Hepatocyte (in vitro differentiated cells): ENCODE measurements around the gene CDC42BPB. TPM values are rescaled to one million over a fixed set of nuclear protein-coding genes. Genes with fewer than 3 reads are reported as not detected.

Source experiments
- DNase-seq: peaks from one replicate; pipeline ENCODE4 v3.0.0-alpha.2; 2016; ENCODE audit warnings: low spot score
- H2AFZ ChIP-seq: fragments of 200-600 bp; sonication (generic); 2 replicates; pipeline ENCODE4 v1.6.0; 2016; ENCODE audit warnings: antibody characterized with exemption, mild to moderate bottlenecking
- H3K27ac ChIP-seq: fragments of 200-600 bp; sonication (generic); 2 replicates; pipeline ENCODE4 v1.5.1; 2016; ENCODE audit warnings: mild to moderate bottlenecking
- H3K27me3 ChIP-seq: fragments of 200-600 bp; sonication (generic); 2 replicates; pipeline ENCODE4 v1.6.1; 2016
- H3K36me3 ChIP-seq: fragments of 200-600 bp; sonication (generic); replicated peaks from 2 replicates; pipeline ENCODE4 v1.5.1; 2016; ENCODE audit warnings: low read depth; ENCODE audit not compliant: insufficient read depth
- H3K4me1 ChIP-seq: fragments of 200-600 bp; sonication (generic); 2 replicates; pipeline ENCODE4 v1.5.1; 2016; ENCODE audit warnings: mild to moderate bottlenecking, moderate library complexity; ENCODE audit not compliant: insufficient read depth
- H3K4me2 ChIP-seq: fragments of 200-600 bp; sonication (generic); 2 replicates; pipeline ENCODE4 v1.6.0; 2016
- H3K4me3 ChIP-seq: fragments of 200-600 bp; sonication (generic); 2 replicates; pipeline ENCODE4 v1.5.1; 2016; ENCODE audit warnings: mild to moderate bottlenecking
- H3K79me2 ChIP-seq: fragments of 200-600 bp; sonication (generic); 2 replicates; pipeline ENCODE4 v1.6.0; 2017; ENCODE audit warnings: mild to moderate bottlenecking
- H3K9me2 ChIP-seq: fragments of 200-600 bp; sonication (generic); replicated peaks from 2 replicates; pipeline ENCODE4 v1.6.0; 2017; ENCODE audit warnings: mild to moderate bottlenecking; ENCODE audit not compliant: insufficient read depth
- H3K9me3 ChIP-seq: fragments of 200-600 bp; sonication (generic); 2 replicates; pipeline ENCODE4 v1.5.1; 2016; ENCODE audit warnings: low read depth, mild to moderate bottlenecking
- H4K20me1 ChIP-seq: fragments of 200-600 bp; sonication (generic); 2 replicates; pipeline ENCODE4 v1.6.0; 2016; ENCODE audit warnings: mild to moderate bottlenecking; ENCODE audit not compliant: insufficient read depth, poor library complexity, severe bottlenecking
- EZH2 ChIP-seq: fragments of 200-600 bp; sonication (generic); IDR thresholded peaks from 2 replicates; pipeline ENCODE4 v1.6.1; 2016; ENCODE audit warnings: antibody characterized with exemption, mild to moderate bottlenecking, borderline replicate concordance
- EZH2phosphoT487 ChIP-seq: fragments of 200-600 bp; sonication (generic); IDR thresholded peaks from one replicate; pipeline ENCODE4 v1.6.1; 2018; ENCODE audit warnings: antibody characterized with exemption, mild to moderate bottlenecking, low read depth, moderate library complexity; ENCODE audit not compliant: unreplicated experiment, severe bottlenecking
- WGBS: methylation state at CpG from one replicate; pipeline ENCODE4 v1.1.6; 2016; ENCODE audit warnings: low lambda C conversion rate; ENCODE audit errors: missing lambda C conversion rate; 5-methylcytosine and 5-hydroxymethylcytosine counted together
- polyA plus RNA-seq: library from polyadenylated mRNA; unstranded; fragments of >200 nt; fragmentation: Nextera tagmentation; extraction: Ambion mirVana; gene quantifications from 2 replicates; pipeline ENCODE4 v1.2.1, GENCODE V29; 2016
- total RNA-seq: library from RNA; depleted of rRNA; stranded (reverse); fragments of >200 nt; gene quantifications from 2 replicates; pipeline ENCODE4 v1.2.3, GENCODE V29; 2014
- TF ChIP-seq, protein P1 (sequence below): fragments of 200-600 bp; sonication (generic); IDR thresholded peaks from 2 replicates; pipeline ENCODE4 v1.5.1; 2016; ENCODE audit warnings: antibody characterized with exemption, mild to moderate bottlenecking; ENCODE audit not compliant: poor library complexity

Gene CDC42BPB
- total and polyA plus RNA-seq, 2 experiments from 2014 or later, result 10.2 to 60.6 TPM

DNA sequence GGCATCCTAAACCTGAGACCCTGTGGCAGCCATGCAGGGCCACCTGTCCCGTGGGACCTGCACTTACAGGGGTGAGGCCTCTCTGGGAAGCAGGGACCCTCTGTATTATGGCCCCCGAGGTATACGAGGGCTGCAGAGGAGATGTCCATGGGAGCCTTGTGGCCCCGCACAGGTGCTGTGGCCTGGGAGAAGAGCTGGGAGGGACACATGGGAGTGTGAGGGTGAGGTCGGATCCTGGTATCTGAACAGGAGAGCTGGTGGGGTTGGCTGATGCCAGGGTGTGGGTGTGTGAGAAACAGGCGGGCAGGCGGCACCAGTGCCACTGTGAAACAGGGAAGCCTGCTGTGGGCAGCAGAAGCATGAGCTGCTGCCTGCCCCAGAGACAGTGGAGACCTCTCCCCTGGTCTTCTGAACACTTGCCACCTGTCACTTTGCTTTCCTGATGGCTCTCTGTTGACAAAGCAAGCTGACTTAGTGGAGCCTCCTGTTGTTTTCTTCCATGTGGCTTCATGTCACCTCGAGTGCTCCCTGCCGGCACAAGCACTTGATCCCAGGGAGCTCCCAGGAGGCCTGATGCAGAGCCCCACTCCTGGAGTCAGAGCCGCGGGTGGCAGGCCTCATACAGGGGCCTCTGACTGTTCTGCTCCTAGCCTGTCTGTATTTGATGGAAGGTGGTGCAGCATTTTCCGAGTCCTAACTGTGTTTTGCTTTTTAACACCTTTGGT, 154.7 kb downstream of the CDC42BPB start:
- no peaks in the 10 kb centered on the region for H3K9me2 ChIP-seq
- WGBS, result 89% methylated on average over 12 of the region's 12 CpGs

DNA sequence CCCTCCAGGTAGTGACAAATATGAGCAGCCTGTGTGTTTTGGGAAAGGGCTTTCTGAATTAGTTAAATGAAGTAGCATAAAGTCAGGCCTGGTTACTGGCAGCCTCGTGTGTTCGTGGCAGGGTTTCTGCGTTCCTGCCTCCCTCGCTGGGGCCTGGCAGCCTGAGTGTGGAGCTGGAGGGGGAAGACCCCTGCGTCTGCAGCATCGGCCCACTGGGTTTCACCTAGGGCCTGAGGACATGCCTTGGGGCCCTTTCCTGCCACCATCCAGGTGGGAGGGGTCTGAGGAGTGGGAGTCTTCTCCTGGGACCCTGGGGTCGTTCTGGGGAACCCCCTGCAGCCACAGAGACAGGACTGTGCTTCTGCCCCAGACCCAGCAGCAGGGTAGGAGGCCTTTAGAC, 155.3 kb downstream of the CDC42BPB start:
- no peak overlapping the region for H3K4me3 ChIP-seq
- H3K9me3 ChIP-seq, result no peaks in the 10 kb centered on the region
- no peaks in the 10 kb centered on the region for H4K20me1 ChIP-seq
- no peak overlapping the region for H2AFZ ChIP-seq
- H3K36me3 ChIP-seq, result no peaks in the 10 kb centered on the region
- H3K9me2 ChIP-seq, result no peaks in the 10 kb centered on the region
- no peak overlapping the region for H3K27ac ChIP-seq
- H3K4me1 ChIP-seq, result no peaks in the 10 kb centered on the region
- TF ChIP-seq EZH2 (no peak), EZH2phosphoT487 (no peak)
- TF ChIP-seq, protein P1, sequence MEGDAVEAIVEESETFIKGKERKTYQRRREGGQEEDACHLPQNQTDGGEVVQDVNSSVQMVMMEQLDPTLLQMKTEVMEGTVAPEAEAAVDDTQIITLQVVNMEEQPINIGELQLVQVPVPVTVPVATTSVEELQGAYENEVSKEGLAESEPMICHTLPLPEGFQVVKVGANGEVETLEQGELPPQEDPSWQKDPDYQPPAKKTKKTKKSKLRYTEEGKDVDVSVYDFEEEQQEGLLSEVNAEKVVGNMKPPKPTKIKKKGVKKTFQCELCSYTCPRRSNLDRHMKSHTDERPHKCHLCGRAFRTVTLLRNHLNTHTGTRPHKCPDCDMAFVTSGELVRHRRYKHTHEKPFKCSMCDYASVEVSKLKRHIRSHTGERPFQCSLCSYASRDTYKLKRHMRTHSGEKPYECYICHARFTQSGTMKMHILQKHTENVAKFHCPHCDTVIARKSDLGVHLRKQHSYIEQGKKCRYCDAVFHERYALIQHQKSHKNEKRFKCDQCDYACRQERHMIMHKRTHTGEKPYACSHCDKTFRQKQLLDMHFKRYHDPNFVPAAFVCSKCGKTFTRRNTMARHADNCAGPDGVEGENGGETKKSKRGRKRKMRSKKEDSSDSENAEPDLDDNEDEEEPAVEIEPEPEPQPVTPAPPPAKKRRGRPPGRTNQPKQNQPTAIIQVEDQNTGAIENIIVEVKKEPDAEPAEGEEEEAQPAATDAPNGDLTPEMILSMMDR, result no peak
- no peaks in the 10 kb centered on the region for H3K79me2 ChIP-seq
- 100% methylated on average over 7 of the region's 7 CpGs for WGBS
- no peaks in the 10 kb centered on the region for H3K27me3 ChIP-seq
- H3K4me2 ChIP-seq, result no peak overlapping the region
- no peak for DNase-seq

More for the DNA sequence above, 154.7 kb downstream of the CDC42BPB start:
- no peak overlapping the region for H3K4me3 ChIP-seq
- no peak for DNase-seq
- H3K27me3 ChIP-seq, result no peaks in the 10 kb centered on the region
- no peak overlapping the region for H3K4me2 ChIP-seq
- no peaks in the 10 kb centered on the region for H3K4me1 ChIP-seq
- H4K20me1 ChIP-seq, result no peaks in the 10 kb centered on the region
- no peaks in the 10 kb centered on the region for H3K79me2 ChIP-seq
- H3K36me3 ChIP-seq, result no peaks in the 10 kb centered on the region
- H3K9me3 ChIP-seq, result no peaks in the 10 kb centered on the region
- no peak for TF ChIP-seq EZH2
- TF ChIP-seq, protein P1, result no peak
- no peak for TF ChIP-seq EZH2phosphoT487
- no peak overlapping the region for H2AFZ ChIP-seq
- H3K27ac ChIP-seq, result no peak overlapping the region

DNA sequence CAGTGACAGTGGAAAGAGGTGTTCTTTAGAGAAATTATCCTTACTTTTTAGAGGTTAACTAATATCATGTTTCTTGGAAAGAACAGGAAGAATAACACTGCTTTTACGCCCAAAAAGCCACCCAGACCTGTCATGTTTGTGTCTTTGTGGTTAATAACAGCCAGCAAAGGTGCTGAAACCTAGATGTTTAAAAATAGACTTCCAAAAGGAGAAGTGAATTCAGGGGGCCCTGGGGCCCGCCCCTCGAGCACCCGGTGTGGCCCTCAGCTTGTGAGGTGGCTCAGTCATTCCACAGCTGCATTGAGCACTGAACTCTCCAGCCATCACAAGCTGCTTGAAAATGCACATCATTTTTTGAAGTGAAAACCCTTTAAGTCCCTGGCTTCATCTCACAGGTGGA, 155.7 kb downstream of the CDC42BPB start:
- no peak overlapping the region for H3K4me2 ChIP-seq
- no peaks in the 10 kb centered on the region for H3K36me3 ChIP-seq
- TF ChIP-seq EZH2 (no peak), EZH2phosphoT487 (no peak)
- TF ChIP-seq, protein P1, result no peak
- WGBS, result 98% methylated on average over 4 of the region's 4 CpGs
- H3K27ac ChIP-seq, result no peak overlapping the region
- no peak for DNase-seq
- no peaks in the 10 kb centered on the region for H3K79me2 ChIP-seq
- H3K9me2 ChIP-seq, result no peaks in the 10 kb centered on the region
- H3K27me3 ChIP-seq, result no peaks in the 10 kb centered on the region
- H3K4me1 ChIP-seq, result no peaks in the 10 kb centered on the region
- no peak overlapping the region for H2AFZ ChIP-seq
- no peak overlapping the region for H3K4me3 ChIP-seq
- no peaks in the 10 kb centered on the region for H4K20me1 ChIP-seq
- H3K9me3 ChIP-seq, result no peaks in the 10 kb centered on the region
